ENCODE data around the gene MAP2K5. TPM values are rescaled to one million over a fixed set of nuclear protein-coding genes. Genes with fewer than 3 reads are reported as not detected.

The MAP2K5 gene
- total RNA-seq, 1 donor from 2014 or later = 6.8 TPM

DNA sequence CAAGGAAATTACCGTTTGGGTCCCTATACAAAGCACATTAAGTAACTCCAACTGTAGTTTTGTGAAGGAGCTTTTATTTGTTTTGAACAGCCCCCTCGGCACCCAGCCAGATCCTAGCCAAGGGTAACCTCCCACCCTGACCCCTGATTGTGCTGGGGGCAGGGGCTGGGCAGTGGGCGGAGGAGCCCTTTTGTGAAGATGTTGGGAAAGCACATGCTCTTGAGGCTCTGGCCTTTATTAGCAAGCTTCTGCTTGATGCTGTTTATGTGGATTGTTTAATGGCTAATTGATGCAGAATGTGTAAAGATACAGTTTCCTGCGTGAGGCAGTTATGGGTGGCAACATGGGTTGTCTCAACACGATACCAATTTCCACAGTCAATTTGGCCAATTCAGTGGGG is 136.5 kb downstream of the MAP2K5 start:
- DNase-seq = no peak

GRCh38 chr15:67680641-67681040 is 138.1 kb downstream of the MAP2K5 start:
- no peak for DNase-seq

GRCh38 chr15:67685008-67685599 is 142.6 kb downstream of the MAP2K5 start:
- peak; percentile 58 for DNase-seq

DNA sequence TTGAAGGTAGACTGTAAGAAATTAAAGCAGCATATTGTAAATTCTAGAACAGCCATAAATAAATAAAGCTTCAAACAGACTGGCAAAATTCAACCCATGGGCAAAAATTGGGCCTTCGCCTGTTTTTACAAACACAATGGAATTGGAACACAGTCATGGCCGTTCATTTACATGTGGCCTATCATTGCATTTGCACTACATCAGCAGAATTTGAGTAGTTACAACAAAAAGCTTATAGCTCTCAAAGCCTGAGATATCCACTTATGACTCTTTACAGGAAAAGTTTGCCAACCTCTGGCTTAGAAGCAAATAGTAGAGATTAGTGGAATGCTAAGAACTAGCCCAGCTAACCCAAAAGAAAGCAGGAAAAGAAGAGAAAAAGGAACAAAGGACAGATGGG is 143.2 kb downstream of the MAP2K5 start:
- no peak for DNase-seq

DNA sequence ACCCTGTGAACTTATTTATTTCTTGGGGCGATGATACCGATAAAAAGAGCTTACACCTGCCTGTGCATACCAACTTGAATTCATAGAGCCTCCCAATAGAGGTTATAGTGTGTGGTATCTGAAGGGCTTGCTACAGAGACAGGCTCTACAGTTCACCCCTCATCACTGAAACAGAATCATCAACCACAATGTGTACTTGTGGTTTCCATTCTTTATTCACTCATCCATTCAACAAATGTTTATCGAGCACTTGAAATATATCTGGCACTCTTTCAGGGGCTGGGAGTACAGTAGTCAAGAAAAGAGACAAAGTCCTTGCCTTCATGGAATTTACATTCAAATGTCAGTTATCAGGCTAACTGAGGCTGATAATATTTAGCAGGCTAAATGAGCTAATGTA is 148.4 kb downstream of the MAP2K5 start:
- DNase-seq = no peak

GRCh38 chr15:67691450-67691849 is 148.9 kb downstream of the MAP2K5 start:
- no peak for DNase-seq

DNA sequence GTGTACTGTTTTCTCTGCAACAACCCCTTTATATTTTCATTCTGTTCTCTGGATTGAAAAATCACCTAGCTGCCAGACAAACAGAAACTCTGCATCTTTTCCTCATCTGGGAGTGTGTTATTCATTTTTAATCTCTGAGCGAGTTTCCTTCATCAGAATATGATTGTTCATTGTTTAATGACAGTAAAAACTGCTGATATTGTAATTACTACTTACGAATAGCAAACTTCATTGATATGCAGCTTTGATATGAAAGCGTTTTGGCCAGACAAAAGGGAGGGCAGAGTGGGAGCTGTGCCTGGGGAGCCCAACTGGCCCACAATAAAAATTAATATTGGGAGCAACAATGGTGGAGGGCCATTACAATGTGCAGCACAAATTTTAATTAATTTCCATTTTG is 150.1 kb downstream of the MAP2K5 start:
- no peak for DNase-seq

DNA sequence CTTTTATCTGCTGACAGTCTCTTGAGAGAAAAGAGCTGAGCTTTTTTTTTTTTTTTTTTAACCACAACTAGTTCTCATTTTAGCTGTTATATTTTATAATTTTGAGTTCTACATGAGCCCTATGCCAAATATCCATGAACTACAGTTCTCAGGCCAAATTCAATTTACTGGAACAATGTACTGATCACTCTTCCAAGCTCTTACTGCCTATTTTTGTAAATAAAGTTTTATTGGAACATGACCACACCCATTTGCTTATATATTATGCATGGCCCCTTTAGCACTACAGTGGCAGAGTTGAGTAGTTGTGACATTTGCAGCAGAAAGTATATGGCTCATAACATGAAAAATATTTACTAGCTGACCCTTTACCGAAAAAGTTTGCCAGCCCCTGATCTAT is 153.6 kb downstream of the MAP2K5 start:
- no peak for DNase-seq

DNA sequence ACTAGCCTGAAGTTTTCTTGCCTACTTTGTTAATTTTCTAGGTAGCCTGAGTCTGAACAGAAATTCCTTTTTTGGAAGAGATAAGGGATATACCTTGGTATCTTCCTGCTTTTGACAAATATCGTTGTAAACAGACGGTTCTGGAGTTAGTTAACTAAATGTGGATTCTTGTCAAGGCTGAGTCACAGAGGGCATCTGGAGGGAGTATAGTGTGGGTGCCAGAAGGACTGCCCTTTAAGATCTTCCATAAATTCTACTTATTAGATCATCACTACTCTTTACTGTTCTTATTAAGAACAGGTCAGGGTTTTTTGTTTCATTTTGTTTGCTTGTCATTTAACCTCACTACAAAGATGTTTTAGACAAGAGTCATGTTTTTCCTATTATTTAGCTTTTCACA is 157.5 kb downstream of the MAP2K5 start:
- no peak for DNase-seq

- DNase-seq = no peak
Observed at GRCh38 chr15:67701669-67702068, 159.2 kb downstream of the MAP2K5 start.

DNA sequence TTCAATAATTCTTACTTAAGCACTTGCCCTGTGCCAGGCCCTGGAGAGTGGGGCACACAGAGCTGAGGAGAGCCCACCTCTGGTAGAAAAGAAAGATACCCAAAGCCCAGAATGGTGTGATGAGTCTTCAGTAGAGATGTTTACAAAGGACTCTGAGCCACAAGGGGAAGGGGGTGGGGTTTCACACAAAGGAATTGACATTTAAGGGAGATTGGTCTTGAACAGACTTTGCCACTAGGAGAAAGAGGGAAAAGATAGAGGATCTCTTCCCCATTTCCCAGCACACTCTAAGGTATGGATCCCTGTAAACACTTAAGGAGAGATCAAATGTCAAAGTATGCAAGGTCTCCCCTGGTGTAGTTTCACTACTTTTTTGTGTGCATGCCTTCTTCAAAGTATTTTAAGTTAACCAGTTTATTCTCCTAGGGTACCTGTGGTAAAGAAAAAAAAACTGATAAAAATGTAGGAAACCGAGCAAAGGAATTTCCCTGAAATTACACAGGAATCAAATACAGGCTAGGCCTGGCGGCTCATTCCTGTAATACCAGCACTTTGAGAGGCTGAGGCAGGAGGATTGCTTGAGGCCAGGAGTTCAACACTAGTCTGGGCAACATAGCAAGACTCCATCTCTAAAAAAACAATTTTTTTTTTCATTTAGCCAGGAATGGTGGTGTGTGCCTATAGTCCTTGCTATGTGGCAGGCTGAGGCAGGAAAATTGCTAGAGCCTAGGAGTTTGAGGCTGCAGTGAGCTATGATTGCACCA is 165.2 kb downstream of the MAP2K5 start:
- peak; percentile 2 for DNase-seq

GRCh38 chr15:67708500-67708899 is 166.0 kb downstream of the MAP2K5 start:
- DNase-seq = no peak

DNA sequence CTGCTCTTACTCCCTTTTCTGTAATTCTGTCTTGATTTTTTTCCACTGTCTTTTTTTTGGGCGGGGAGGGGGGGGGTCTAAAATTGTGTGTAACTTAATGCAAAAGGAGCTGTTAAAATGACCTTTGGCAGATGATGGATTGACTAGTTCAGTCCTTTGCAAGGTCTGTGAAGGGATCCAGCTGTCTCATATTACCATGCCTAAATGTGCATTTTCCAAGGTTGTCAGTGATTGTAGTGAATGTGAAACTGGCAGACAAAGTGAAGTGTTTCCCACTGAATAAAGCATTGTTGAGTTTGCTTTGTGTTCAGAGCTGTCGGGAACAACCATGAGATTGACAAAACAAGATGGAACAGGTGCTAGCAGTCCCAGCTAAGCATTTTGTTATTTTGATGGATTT is 172.7 kb downstream of the MAP2K5 start:
- DNase-seq = no peak

- no peak for DNase-seq
Observed at GRCh38 chr15:67716171-67716570, 173.7 kb downstream of the MAP2K5 start.

- no peak for DNase-seq
Observed at GRCh38 chr15:67717776-67718175, 175.3 kb downstream of the MAP2K5 start.

DNA sequence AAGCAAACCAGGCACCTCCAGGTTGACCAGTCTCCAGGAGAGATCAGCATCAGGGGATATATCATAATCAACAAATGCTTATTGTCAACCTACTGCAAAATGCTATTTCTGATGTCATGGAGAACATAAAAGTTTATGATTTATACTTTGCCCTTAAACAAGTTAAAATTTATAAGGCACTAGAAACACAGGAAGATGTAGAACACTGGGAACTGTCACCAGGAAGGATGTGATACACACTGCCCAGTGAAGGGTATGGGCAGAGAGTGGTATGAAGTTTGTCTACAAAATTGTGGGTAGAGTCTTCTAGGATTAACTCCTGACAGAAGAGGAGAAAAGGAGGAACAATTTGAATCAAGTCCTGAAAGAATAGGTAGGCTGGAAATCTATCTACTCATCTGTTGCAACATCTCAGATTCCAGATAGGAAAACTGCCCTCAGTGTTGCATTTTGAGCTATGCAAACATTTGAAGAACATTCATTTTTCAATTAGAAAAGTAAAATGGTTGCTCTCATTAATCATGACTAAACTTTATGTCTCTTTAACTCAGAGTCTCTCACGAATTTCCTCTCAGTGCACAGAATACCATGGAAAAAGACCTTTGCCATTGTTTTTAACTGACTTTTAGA is 176.9 kb downstream of the MAP2K5 start:
- peak; percentile 4 for DNase-seq

DNA sequence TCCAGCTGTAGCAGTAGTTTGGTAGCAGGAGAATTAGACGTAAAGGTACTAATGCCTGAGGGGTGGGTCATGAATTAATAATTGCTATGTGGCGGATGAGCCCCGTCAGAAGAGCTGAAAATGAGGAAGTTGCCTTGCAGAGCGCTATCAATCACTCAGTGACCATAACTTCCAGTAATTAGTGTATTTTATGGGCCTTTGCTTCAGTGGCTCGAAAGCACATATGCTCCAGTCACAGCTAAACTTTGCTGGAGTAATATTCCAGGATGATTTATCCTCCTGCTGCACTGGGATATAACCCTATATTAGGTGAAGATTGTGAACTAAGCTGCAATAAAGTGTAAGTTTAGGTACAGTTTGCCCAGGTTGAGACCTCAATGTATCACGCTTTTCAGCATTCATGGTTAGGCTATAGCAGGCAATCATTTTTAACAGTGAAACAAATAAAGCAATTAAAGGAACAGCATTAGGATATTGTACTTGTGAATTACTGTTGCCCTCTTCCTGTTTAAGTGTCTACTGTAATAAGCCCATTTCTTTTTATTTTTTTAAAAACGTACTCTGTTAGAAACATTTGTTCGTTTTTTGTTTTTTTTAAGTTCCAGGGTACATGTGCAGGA is 178.2 kb downstream of the MAP2K5 start:
- DNase-seq = no peak

DNA sequence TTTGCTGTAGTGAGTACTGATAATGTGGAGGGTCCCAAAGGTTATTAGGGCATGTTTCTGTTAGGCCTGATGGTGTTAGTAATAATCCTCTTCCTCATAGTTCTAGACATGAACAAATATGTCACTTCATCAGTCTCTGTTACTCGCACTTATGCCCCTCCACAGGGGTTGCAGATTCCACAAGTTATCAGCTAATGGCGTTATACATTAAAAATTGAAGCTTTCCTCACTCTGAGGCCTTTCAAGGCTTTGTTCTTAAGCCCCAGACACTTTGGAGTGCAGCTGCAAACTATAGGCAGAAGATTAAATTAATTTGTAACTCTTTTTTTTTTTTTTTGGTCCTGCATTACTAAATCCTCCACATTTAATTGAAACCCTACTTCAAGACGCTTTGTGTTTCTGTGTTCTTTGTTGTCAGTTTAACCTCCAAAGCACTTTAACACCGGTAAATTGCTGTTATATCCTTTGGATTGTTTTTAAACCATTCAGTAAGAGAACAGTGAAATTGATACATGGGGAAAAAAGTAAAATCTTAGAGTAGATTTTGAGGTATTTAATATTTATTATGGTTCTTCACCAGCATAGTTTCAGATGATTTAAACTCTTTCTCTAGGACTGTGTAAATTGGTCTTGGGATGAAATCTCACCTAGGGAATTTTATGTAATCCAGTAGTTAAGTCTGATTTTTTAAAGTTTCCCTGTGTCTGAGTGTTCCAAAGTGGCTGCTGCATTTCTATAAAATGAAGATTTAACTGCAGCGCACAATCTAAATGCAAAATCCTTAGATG is 179.7 kb downstream of the MAP2K5 start:
- DNase-seq = no peak

DNA sequence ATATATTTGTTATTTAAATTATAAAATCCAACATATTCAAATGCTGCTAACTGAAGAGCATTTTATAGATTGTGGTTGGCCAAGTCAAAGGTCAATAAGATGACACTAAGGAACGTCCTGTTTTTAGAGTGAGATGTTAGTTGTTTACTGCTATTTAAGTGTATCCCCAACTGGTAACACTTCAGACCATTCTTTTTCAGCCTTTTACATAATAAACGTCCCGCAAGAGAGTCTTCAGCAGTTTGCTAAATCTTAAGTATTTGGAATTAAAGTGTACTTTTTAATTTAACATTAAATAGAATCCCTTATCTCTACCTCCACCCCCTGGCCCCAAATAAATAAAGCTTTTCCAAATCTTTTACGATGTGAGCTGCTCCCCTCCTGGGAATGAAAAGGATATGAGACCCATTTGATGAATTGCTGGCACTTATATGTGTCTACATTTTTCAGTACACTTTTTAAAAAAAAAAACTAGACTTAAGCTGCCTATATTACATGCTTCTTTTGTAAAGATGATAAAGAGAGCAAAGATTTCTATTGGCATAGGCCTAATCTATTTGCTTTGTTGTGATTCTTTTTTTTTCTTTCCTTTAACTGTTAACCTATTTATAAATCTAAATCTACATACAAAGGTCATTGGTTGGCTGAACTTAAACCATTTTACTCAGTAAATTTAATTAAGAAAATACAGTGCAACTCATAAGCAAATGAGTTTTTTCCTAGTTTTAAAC is 181.0 kb downstream of the MAP2K5 start:
- DNase-seq = no peak

DNA sequence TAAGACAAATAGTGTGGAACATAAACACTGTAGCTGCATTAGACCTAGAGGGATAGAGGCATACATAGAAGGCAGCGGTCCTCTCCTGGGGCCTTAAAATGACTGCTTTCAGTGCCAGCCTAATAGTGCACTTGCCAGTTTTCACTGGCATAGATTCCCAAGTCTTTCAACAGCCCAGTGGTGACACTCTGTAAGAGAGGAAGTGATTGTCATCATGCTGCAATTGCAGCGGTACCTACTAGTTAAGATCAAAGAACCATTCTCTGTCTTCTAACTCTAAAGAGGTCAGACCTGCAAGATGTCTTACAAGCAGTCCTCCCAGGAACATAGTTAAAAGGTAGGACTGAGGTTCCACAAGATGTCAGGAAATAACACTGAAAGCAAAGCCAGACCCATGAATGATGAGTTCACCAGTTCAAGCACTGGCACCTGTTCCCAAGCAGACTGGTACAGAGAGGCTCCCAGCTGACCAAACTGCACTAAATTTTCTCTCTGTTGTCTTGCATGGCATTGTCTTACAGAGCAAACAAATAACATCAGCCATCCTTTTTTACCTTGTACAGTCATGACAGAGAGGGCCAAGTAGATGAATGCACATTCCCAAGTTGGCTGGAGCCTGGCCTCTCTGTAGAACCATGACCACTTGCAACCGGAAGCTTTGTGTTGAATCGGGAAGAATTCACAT is 182.3 kb downstream of the MAP2K5 start:
- no peak for DNase-seq

GRCh38 chr15:67730135-67730534 is 187.6 kb downstream of the MAP2K5 start:
- no peak for DNase-seq
